GM20000 (cell line): ENCODE results near the gene LDB1.

Experiments
- DNase-seq: peaks from one replicate; pipeline ENCODE4 v3.0.0; 2012; ENCODE audit warnings: low spot score
- CTCF ChIP-seq: IDR thresholded peaks from 2 replicates; pipeline ENCODE4 v1.5.1; 2012; ENCODE audit warnings: mild to moderate bottlenecking, control low read depth; ENCODE audit errors: extremely low read depth, missing control alignments

The LDB1 gene

DNA sequence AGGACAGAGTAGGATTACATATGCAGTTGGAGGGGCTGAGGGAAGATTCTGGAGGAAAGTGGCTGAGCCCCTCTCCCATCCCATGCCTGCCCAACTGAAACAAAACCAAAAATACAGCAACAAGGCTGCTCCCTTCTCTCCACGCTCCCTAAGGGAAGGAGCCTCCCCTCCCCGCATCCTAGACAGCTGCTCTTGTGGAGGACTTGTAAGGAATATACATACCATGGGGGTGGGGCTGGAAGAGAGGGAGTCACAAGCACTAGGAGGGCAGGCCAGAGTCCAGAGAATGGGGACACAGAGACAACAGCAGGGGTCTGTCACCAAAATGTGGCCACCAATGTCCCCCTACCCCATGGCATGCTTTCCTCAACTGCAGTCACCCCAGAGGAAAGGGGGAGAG lies 13.2 kb downstream of the LDB1 start:
- DNase-seq = no peak
- no peak for TF ChIP-seq CTCF

DNA sequence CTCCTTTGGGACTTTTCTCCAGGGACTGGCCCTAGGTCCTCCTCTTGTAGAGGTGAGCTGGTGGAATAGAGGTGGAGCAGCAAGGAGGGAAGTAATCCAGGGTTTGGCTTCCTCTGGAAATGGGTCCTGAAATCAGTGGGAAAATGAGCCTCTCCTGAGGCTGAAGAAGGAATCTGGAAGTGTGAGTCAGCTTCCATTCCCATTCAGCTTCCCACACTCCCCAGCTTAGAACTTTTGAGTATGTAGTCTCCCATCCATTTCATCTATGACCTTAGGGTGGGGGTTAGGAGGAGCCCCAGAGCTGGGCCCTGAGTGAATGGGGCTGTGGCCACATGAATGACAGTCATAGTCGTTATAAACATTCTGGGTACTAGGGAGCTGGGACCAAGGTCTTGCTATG lies 17.7 kb downstream of the LDB1 start:
- DNase-seq = no peak
- TF ChIP-seq CTCF = no peak

DNA sequence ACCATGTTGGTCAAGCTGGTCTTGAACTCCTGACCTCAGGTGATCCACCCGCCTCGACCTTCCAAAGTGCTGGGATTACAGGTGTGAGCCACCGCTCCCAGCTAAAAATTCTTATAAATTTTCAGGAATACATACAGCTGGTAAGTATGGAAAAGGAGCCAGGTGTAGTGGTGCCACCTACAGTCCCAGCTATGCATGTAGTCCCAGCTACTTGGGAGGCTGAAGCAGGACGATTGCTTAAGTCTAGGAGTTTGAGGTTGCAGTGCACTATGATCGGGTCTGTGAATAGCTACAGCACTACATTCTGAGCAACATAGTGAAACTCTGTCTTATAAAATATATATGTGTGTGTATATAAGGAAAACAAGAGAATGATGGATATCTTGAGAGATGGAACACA lies 19.0 kb downstream of the LDB1 start:
- no peak for DNase-seq
- no peak for TF ChIP-seq CTCF

- DNase-seq = no peak
- TF ChIP-seq CTCF = no peak
Measured at GRCh38 chr10:102096449-102096848, 23.7 kb downstream of the LDB1 start.

DNA sequence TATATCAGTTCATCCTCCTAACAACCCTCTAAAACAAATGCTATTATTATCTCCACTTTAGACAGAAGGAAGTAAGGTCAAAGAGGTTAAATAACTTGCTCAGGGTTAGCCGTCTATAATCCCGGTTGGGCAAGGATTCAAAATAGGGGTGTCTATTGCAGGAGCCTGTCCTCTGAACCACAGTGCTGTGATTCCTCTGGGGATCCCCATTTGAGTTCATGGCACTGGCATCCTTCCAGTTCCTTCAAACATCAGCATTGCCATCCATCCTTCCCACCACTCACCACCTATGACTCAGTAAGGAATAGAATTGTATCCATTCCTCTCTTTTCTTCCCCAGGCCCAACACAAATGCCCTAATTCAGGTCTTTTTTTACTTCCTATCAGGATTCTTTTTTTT lies 29.4 kb downstream of the LDB1 start:
- no peak for TF ChIP-seq CTCF
- no peak for DNase-seq

DNA sequence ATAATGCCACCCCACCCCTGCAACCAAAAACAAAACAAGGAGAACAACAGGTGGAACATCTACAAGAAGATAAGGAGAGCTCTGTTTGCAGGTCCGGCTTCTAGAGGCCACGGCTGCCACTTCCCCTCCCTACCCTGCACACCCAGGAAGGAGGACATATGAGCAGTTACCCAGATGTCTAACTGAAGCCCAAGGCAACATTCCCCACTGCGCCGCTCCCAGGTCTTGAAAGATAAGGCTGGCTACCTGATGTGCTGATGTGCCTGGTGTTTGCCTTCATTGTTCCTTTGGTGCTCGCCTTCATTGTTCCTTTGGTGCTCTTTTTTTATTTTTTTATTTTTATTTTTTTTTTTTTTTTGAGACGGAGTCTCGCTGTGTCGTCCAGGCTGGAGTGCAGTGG lies 34.0 kb downstream of the LDB1 start:
- TF ChIP-seq CTCF = no peak
- no peak for DNase-seq

GRCh38 chr10:102085336-102085735 lies 34.8 kb downstream of the LDB1 start:
- DNase-seq = no peak
- no peak for TF ChIP-seq CTCF
